Measurements from ENCODE around the gene LAMP2.

DNA sequence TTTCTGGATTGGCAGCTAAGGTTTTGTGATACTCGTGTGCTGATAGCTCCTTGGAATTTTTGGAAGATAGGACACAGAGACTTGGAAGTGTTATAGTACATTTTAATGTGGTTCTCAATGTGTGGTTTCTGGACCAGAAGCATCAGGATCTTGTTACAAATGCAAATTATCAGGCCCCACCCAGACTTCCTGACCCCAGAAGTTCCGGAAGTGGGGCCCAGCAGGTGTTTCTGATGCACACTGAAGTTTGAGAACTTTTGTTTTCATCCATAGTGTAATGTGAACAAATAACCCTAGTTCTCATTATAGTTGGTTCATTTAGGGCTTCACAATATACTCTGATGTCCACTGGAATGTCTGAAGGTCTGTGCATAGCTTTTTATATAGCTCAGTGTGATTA, 49.6 kb downstream of the LAMP2 start:
- no peak for TF ChIP-seq EZH2phosphoT487 (IDR thresholded peaks at IDR 0.05; ENCODE audit: low read depth)
- TF ChIP-seq, protein P1, sequence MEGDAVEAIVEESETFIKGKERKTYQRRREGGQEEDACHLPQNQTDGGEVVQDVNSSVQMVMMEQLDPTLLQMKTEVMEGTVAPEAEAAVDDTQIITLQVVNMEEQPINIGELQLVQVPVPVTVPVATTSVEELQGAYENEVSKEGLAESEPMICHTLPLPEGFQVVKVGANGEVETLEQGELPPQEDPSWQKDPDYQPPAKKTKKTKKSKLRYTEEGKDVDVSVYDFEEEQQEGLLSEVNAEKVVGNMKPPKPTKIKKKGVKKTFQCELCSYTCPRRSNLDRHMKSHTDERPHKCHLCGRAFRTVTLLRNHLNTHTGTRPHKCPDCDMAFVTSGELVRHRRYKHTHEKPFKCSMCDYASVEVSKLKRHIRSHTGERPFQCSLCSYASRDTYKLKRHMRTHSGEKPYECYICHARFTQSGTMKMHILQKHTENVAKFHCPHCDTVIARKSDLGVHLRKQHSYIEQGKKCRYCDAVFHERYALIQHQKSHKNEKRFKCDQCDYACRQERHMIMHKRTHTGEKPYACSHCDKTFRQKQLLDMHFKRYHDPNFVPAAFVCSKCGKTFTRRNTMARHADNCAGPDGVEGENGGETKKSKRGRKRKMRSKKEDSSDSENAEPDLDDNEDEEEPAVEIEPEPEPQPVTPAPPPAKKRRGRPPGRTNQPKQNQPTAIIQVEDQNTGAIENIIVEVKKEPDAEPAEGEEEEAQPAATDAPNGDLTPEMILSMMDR (IDR thresholded peaks at IDR 0.05; ENCODE audit: low read depth, low read length): no peak

Measured in OCI-LY3 (cell line).